Osteocyte (in vitro differentiated cells): ENCODE results near the gene ZNF516. TPM values are rescaled to one million over a fixed set of nuclear protein-coding genes. Genes with fewer than 3 reads are reported as not detected.

Source experiments
- DNase-seq: peaks from one replicate; pipeline ENCODE4 v3.0.0; 2021; ENCODE audit warnings: mixed read lengths; ENCODE audit not compliant: unreplicated experiment; ENCODE audit errors: extremely low spot score
- H3K27ac Mint-ChIP-seq: one replicate; pipeline ENCODE4 v1.8.0; 2021; ENCODE audit warnings: mild to moderate bottlenecking, mixed read lengths; ENCODE audit not compliant: unreplicated experiment
- H3K27me3 Mint-ChIP-seq: one replicate; pipeline ENCODE4 v1.8.0; 2021; ENCODE audit warnings: mixed read lengths; ENCODE audit not compliant: unreplicated experiment
- H3K36me3 Mint-ChIP-seq: one replicate; pipeline ENCODE4 v1.8.0; 2021; ENCODE audit warnings: mixed read lengths; ENCODE audit not compliant: unreplicated experiment
- H3K4me1 Mint-ChIP-seq: one replicate; pipeline ENCODE4 v1.8.0; 2021; ENCODE audit warnings: mixed read lengths; ENCODE audit not compliant: unreplicated experiment
- H3K4me3 Mint-ChIP-seq: one replicate; pipeline ENCODE4 v1.8.0; 2021; ENCODE audit warnings: mild to moderate bottlenecking, moderate library complexity, mixed read lengths; ENCODE audit not compliant: unreplicated experiment
- H3K9me3 Mint-ChIP-seq: one replicate; pipeline ENCODE4 v1.8.0; 2021; ENCODE audit warnings: mixed read lengths; ENCODE audit not compliant: unreplicated experiment
- total RNA-seq: library from RNA; stranded (reverse); gene quantifications from 2 replicates; pipeline ENCODE4 v1.2.1, GENCODE V29; 2021
- TF ChIP-seq, protein P1 (sequence below): fragments of 200-600 bp; sonication (generic); IDR thresholded peaks from 2 replicates; pipeline ENCODE4 v1.5.0; 2021; ENCODE audit warnings: antibody characterized with exemption, mild to moderate bottlenecking, moderate library complexity

The ZNF516 gene
- total RNA-seq, 1 donor from 2014 or later = 36.3 TPM

DNA sequence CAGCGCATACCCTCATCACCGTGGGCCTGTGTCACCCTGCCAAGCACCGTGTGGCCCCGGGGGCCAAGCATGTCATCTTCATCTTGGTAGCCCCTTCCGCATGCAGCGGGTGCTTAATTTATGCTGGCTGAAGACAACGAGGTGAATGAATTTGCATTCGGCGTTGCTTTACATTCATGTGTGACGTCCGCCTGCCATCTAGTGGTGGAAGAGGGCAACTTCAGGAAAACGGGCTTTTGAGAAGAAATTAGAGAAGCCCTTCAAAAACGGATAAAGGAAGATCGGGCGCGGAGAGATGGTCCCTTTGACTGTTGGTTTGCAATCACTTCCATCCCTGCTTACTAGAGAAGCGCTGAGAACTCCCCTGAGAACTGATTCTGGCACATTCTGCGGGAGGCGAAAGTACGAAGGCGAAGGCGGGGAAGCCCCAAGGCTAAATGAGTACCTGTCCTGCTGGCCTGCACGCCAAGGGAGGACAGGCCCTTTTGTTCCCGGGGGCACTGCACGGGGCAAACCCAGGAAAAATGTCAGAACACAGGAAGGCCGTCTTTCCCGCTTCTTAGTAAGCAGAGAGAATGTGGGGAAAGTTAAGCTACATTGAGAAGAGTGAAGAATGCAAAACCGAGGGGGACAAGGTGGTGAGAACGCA, 145.9 kb downstream of the ZNF516 start:
- peaks cover 13% of the 10 kb centered on the region for H3K4me1 Mint-ChIP-seq
- peak overlapping the region; percentile 69 for H3K4me3 Mint-ChIP-seq
- TF ChIP-seq, protein P1, sequence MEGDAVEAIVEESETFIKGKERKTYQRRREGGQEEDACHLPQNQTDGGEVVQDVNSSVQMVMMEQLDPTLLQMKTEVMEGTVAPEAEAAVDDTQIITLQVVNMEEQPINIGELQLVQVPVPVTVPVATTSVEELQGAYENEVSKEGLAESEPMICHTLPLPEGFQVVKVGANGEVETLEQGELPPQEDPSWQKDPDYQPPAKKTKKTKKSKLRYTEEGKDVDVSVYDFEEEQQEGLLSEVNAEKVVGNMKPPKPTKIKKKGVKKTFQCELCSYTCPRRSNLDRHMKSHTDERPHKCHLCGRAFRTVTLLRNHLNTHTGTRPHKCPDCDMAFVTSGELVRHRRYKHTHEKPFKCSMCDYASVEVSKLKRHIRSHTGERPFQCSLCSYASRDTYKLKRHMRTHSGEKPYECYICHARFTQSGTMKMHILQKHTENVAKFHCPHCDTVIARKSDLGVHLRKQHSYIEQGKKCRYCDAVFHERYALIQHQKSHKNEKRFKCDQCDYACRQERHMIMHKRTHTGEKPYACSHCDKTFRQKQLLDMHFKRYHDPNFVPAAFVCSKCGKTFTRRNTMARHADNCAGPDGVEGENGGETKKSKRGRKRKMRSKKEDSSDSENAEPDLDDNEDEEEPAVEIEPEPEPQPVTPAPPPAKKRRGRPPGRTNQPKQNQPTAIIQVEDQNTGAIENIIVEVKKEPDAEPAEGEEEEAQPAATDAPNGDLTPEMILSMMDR = peak; percentile 90
- H3K36me3 Mint-ChIP-seq = peaks cover 1% of the 10 kb centered on the region
- peak; percentile 85 for DNase-seq
- no peaks in the 10 kb centered on the region for H3K27me3 Mint-ChIP-seq
- H3K9me3 Mint-ChIP-seq = peaks cover 5% of the 10 kb centered on the region
- H3K27ac Mint-ChIP-seq = no peak overlapping the region

GRCh38 chr18:76348267-76349066, 146.6 kb downstream of the ZNF516 start:
- H3K27ac Mint-ChIP-seq = no peak overlapping the region
- H3K36me3 Mint-ChIP-seq = no peaks in the 10 kb centered on the region
- peaks cover 13% of the 10 kb centered on the region for H3K4me1 Mint-ChIP-seq
- DNase-seq = peak; percentile 80
- no peaks in the 10 kb centered on the region for H3K27me3 Mint-ChIP-seq
- peak overlapping the region; percentile 19 for H3K4me3 Mint-ChIP-seq
- peaks cover 1% of the 10 kb centered on the region for H3K9me3 Mint-ChIP-seq
- TF ChIP-seq, protein P1 = no peak

GRCh38 chr18:76347341-76347740, 147.7 kb downstream of the ZNF516 start:
- no peak overlapping the region for H3K27ac Mint-ChIP-seq
- no peak overlapping the region for H3K4me3 Mint-ChIP-seq
- no peaks in the 10 kb centered on the region for H3K27me3 Mint-ChIP-seq
- TF ChIP-seq, protein P1 = no peak
- H3K36me3 Mint-ChIP-seq = no peaks in the 10 kb centered on the region
- no peaks in the 10 kb centered on the region for H3K9me3 Mint-ChIP-seq
- DNase-seq = peak; percentile 84
- peaks cover 13% of the 10 kb centered on the region for H3K4me1 Mint-ChIP-seq

DNA sequence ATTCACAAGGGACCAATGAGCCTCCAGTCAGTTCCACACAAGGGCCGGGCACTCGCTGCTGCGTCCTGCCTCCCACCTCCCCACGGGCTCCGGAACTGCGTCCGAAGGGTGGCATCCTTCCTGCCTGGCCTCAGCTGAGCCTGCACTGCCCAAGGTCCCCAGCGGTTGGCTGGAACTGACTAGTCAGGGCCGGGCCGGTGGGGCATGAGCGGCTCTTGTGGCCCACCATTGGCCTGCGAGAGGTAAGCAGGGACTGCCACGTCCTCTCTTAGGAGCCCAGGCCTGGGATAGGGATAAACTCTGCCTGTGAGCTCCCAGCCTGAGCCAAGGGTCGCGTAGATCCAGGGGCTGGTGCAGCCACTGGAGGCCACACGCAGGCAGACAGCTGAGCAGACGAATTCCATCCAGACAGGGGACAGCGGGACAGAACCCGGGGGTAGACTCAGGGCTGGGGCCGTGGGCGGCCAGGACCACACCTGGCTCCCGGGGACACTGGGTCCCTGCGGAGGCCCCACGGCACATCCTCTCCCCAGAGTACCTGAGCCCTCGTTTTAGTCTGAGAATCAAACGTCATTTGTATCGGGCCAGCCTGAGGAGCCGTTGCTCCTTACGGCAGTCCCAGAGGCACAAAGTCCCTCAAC, 148.4 kb downstream of the ZNF516 start:
- H3K9me3 Mint-ChIP-seq = no peaks in the 10 kb centered on the region
- H3K27ac Mint-ChIP-seq = no peak overlapping the region
- DNase-seq = peak; percentile 84
- TF ChIP-seq, protein P1 = no peak
- peaks cover 9% of the 10 kb centered on the region for H3K4me1 Mint-ChIP-seq
- H3K4me3 Mint-ChIP-seq = no peak overlapping the region
- no peaks in the 10 kb centered on the region for H3K36me3 Mint-ChIP-seq
- no peaks in the 10 kb centered on the region for H3K27me3 Mint-ChIP-seq

GRCh38 chr18:76345901-76346300, 149.1 kb downstream of the ZNF516 start:
- Mint-ChIP-seq H3K36me3 (no peaks in the 10 kb centered on the region), H3K27me3 (no peaks in the 10 kb centered on the region), H3K27ac (no peak overlapping the region), H3K9me3 (no peaks in the 10 kb centered on the region), H3K4me1 (peaks cover 9% of the 10 kb centered on the region), H3K4me3 (no peak overlapping the region)
- peak; percentile 38 for DNase-seq
- TF ChIP-seq, protein P1 = no peak
